ENCODE results near the gene STC2.

Gene STC2

GRCh38 chr5:173294673-173295320 lies 33.4 kb downstream of the STC2 start:
- DNase-seq (ENCODE audit: low read depth), result no peak
- no peak overlapping the region for H3K4me3 ChIP-seq (ENCODE audit: low read length)
- TF ChIP-seq, protein P1, sequence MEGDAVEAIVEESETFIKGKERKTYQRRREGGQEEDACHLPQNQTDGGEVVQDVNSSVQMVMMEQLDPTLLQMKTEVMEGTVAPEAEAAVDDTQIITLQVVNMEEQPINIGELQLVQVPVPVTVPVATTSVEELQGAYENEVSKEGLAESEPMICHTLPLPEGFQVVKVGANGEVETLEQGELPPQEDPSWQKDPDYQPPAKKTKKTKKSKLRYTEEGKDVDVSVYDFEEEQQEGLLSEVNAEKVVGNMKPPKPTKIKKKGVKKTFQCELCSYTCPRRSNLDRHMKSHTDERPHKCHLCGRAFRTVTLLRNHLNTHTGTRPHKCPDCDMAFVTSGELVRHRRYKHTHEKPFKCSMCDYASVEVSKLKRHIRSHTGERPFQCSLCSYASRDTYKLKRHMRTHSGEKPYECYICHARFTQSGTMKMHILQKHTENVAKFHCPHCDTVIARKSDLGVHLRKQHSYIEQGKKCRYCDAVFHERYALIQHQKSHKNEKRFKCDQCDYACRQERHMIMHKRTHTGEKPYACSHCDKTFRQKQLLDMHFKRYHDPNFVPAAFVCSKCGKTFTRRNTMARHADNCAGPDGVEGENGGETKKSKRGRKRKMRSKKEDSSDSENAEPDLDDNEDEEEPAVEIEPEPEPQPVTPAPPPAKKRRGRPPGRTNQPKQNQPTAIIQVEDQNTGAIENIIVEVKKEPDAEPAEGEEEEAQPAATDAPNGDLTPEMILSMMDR (IDR thresholded peaks at IDR 0.05; ENCODE audit: insufficient read depth, low read depth, low read length, missing control alignments), result no peak

DNA sequence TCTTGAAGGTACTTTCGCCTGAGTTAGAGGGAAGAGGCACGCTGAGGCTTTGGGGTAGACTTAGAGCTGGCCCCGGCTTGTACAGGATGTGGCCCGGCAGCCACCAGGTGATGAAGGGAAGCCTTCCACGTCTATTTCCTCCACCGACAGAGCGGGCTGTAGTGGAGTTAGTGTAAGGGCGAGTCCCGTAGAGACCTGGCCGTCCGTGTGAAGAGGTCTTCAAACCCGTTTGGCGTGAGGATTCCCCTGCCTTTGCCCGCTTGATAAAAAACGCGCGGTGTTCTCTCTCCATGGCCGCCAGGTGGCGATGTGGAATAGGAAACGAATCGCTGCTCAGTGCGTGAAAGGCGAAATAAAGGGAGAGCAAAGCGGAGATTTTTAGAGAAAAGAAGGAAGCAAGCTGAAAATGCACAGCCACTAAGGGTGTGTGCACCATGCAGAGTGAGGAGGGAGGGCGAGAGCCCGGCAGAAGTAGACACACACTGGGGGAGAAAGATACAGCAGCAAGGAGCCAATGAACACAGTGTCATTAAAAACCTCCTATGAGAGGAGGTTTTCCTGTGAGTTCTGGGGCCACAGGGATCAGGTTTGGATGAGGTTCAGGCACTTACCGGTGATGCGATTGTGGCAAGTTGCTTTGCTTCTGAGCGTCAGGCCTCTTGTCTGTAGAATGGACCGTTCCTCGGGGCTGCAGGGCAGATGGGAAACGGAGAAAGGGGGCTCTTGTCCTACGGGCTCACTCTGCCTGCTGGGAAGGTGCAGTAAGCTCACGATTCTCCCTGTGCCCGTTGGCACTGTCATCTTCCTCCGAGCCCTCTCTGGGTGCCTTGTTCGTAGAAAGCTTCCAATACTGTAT lies 34.2 kb downstream of the STC2 start:
- TF ChIP-seq, protein P1 (IDR thresholded peaks at IDR 0.05; ENCODE audit: insufficient read depth, low read depth, low read length, missing control alignments), result peak; percentile 86
- no peak overlapping the region for H3K4me3 ChIP-seq (ENCODE audit: low read length)
- DNase-seq (ENCODE audit: low read depth), result peak; percentile 68

- DNase-seq (ENCODE audit: low read depth), result peak; percentile 93
- no peak overlapping the region for H3K4me3 ChIP-seq (ENCODE audit: low read length)
- TF ChIP-seq, protein P1 (IDR thresholded peaks at IDR 0.05; ENCODE audit: insufficient read depth, low read depth, low read length, missing control alignments), result no peak
Observed at GRCh38 chr5:173291722-173292658, 36.2 kb downstream of the STC2 start.

DNA sequence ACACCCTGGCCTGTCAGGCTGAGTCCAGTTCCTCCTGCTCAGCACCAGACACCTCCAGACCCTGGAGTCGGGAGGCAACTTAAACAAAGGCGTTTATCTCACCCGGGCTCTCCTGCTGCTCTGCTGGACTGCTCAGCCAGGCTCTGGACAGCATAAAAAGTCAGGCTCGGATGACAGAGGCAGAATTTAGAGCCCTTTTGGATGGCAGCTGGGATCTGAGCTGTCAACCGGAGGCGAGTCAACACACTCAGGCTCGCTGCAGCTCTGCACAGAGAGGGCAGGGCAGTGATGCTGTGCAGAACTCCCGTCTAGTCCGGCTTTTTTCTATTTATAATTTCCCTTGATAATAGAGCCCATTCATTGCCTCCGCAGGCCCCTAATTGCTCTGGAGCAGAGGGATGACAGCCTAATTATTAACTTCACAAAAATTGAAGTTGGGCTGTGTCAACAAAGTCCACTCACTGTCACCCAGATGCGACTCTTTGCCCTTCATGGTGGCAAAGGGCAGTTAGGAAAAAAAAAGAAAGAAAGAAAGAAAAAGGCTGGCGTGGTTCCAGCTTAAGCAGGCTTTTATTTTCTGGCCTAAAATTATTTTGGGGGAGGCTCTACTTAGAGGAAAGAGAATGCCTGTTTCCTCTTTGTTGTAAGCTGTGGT lies 37.6 kb downstream of the STC2 start:
- DNase-seq (ENCODE audit: low read depth), result no peak
- TF ChIP-seq, protein P1 (IDR thresholded peaks at IDR 0.05; ENCODE audit: insufficient read depth, low read depth, low read length, missing control alignments), result no peak
- no peak overlapping the region for H3K4me3 ChIP-seq (ENCODE audit: low read length)

GRCh38 chr5:173289372-173289771 lies 38.8 kb downstream of the STC2 start:
- TF ChIP-seq, protein P1 (IDR thresholded peaks at IDR 0.05; ENCODE audit: insufficient read depth, low read depth, low read length, missing control alignments), result no peak
- H3K4me3 ChIP-seq (ENCODE audit: low read length), result no peak overlapping the region
- no peak for DNase-seq (ENCODE audit: low read depth)

DNA sequence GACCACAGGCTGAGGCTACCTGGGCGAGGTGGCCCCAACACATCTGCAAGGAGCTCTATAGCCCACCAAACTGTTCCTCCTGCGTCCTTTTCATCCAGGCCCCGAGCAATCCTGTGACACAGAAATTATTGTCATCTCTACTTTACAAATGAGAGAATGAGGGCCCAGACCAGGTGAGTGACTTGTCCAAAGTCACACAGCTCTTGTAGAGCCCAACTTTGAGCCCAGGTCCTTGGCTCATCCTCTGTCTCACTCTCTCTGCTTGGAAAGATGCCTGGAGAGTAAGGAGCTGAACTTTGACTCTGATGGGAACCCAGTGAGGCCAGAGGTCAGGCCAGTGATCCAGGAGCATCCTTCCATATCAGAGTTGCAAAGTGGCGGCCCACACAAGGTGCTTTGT lies 39.6 kb downstream of the STC2 start:
- no peak for DNase-seq (ENCODE audit: low read depth)
- H3K4me3 ChIP-seq (ENCODE audit: low read length), result no peak overlapping the region
- TF ChIP-seq, protein P1 (IDR thresholded peaks at IDR 0.05; ENCODE audit: insufficient read depth, low read depth, low read length, missing control alignments), result no peak
